LNCAP (cell line): Measurements from ENCODE around the gene TUBB1.

Experiments used
- TF ChIP-seq, protein P1 (sequence below): fragments of 450-650 bp; IDR thresholded peaks from 2 replicates; pipeline ENCODE4 v1.5.1; 2017; ENCODE audit warnings: mild to moderate bottlenecking

TUBB1 gene

DNA sequence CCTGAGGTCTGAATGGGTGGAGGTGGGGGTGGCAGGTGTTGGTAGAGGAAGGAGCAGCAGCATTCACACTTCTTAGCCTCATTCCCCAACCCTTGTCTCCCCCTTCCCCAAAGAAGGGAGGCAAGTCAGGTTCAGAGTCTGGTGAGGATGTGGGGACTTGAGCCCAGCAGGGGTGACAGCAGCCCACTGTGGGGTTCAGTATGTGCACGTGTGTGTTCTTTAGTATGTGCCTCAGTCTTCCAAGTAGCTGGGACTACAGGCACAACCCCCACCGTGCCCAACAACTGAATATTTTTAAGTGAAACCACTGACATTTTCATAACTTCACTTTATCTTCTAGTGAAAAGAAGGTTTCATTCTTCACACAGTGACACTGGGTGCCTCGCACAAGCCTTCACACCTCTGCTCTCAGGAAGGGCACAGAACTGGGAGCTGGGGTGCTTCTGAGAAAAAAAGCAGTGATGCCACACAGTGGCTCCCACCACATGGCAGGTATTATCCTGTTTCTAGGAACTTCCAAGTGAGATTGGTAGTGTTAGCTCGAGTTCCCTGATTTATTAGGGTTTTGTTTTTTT, 56.8 kb downstream of the TUBB1 start:
- TF ChIP-seq, protein P1, sequence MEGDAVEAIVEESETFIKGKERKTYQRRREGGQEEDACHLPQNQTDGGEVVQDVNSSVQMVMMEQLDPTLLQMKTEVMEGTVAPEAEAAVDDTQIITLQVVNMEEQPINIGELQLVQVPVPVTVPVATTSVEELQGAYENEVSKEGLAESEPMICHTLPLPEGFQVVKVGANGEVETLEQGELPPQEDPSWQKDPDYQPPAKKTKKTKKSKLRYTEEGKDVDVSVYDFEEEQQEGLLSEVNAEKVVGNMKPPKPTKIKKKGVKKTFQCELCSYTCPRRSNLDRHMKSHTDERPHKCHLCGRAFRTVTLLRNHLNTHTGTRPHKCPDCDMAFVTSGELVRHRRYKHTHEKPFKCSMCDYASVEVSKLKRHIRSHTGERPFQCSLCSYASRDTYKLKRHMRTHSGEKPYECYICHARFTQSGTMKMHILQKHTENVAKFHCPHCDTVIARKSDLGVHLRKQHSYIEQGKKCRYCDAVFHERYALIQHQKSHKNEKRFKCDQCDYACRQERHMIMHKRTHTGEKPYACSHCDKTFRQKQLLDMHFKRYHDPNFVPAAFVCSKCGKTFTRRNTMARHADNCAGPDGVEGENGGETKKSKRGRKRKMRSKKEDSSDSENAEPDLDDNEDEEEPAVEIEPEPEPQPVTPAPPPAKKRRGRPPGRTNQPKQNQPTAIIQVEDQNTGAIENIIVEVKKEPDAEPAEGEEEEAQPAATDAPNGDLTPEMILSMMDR, result no peak
